MCF 10A (cell line): Measurements from ENCODE around the gene RIPK4. TPM values are rescaled to one million over a fixed set of nuclear protein-coding genes. Genes with fewer than 3 reads are reported as not detected.

Experiments
- BruUV-seq: library from RNA; stranded (reverse); fragments of 400-500 nt; replicated peaks from 2 replicates; lab custom pipeline; 2021; lab: Mats Ljungman, UMichigan
- CTCF ChIA-PET: fragments of 300-600 bp; sonication (Branson Sonifier 250); formaldehyde crosslinking; extraction: SDS; loops from one replicate; lab custom pipeline; 2021; ENCODE audit warnings: antibody characterized with exemption, inconsistent platforms; lab: Yijun Ruan, JAX
- POLR2A ChIA-PET: fragments of 300-600, 350-650 bp; sonication (Branson Sonifier 250); formaldehyde crosslinking; extraction: SDS; loops from one replicate; lab custom pipeline; 2020; ENCODE audit warnings: antibody characterized with exemption, inconsistent platforms; lab: Yijun Ruan, JAX
- DNase-seq: peaks from one replicate; pipeline ENCODE4 v3.0.0-alpha.2; 2018; ENCODE audit not compliant: unreplicated experiment
- H3K27ac Mint-ChIP-seq: one replicate; pipeline ENCODE4 v1.8.0; 2022; ENCODE audit warnings: mild to moderate bottlenecking, low read depth, mixed read lengths; ENCODE audit not compliant: unreplicated experiment
- H3K27me3 Mint-ChIP-seq: one replicate; pipeline ENCODE4 v1.8.0; 2022; ENCODE audit warnings: mixed read lengths; ENCODE audit not compliant: insufficient read depth, unreplicated experiment
- H3K36me3 Mint-ChIP-seq: one replicate; pipeline ENCODE4 v1.8.0; 2022; ENCODE audit warnings: mild to moderate bottlenecking, moderate library complexity, mixed read lengths; ENCODE audit not compliant: insufficient read depth, unreplicated experiment
- H3K4me1 Mint-ChIP-seq: one replicate; pipeline ENCODE4 v1.8.0; 2022; ENCODE audit warnings: mixed read lengths; ENCODE audit not compliant: insufficient read depth, unreplicated experiment
- H3K4me3 Mint-ChIP-seq: one replicate; pipeline ENCODE4 v1.8.0; 2022; ENCODE audit warnings: mild to moderate bottlenecking, moderate library complexity, mixed read lengths; ENCODE audit not compliant: unreplicated experiment
- H3K9me3 Mint-ChIP-seq: one replicate; pipeline ENCODE4 v1.8.0; 2022; ENCODE audit warnings: mixed read lengths; ENCODE audit not compliant: unreplicated experiment
- intact Hi-C: fragments of 100-400 bp; cut with micrococcal nuclease; formaldehyde crosslinking; loops from 2 replicates; pipeline ENCODE4 v1.14.1; 2022
- total RNA-seq: library from RNA; stranded (reverse); gene quantifications from 2 replicates; pipeline ENCODE4 v1.2.3, GENCODE V29; 2022
- TF ChIP-seq, protein P1 (sequence below): fragments of 200-600 bp; IDR thresholded peaks from one replicate; pipeline ENCODE4 v1.8.0; 2022; ENCODE audit warnings: antibody characterized with exemption, mild to moderate bottlenecking; ENCODE audit not compliant: unreplicated experiment

RIPK4 gene
- total RNA-seq, 1 experiment from 2014 or later = 22.3 TPM

GRCh38 chr21:41746744-41747006, 20.2 kb downstream of the RIPK4 start:
- intact Hi-C loops = no loop called here
- ChIA-PET POLR2A (interaction anchor here (0.8 to 1.3 kb wide), 2 partner anchors 9 to 17 kb away, joined by 4 to 5 read pairs; no protein-coding TSS in a partner anchor), CTCF (interaction anchor here (4.5 kb wide), 1 partner anchor 134 kb away, joined by 20 read pairs; no protein-coding TSS in a partner anchor)
- Mint-ChIP-seq H3K27me3 (no peaks in the 10 kb centered on the region), H3K27ac (no peak overlapping the region), H3K9me3 (no peaks in the 10 kb centered on the region), H3K4me1 (peaks cover 8% of the 10 kb centered on the region), H3K4me3 (no peak overlapping the region), H3K36me3 (peaks cover 97% of the 10 kb centered on the region)
- TF ChIP-seq, protein P1, sequence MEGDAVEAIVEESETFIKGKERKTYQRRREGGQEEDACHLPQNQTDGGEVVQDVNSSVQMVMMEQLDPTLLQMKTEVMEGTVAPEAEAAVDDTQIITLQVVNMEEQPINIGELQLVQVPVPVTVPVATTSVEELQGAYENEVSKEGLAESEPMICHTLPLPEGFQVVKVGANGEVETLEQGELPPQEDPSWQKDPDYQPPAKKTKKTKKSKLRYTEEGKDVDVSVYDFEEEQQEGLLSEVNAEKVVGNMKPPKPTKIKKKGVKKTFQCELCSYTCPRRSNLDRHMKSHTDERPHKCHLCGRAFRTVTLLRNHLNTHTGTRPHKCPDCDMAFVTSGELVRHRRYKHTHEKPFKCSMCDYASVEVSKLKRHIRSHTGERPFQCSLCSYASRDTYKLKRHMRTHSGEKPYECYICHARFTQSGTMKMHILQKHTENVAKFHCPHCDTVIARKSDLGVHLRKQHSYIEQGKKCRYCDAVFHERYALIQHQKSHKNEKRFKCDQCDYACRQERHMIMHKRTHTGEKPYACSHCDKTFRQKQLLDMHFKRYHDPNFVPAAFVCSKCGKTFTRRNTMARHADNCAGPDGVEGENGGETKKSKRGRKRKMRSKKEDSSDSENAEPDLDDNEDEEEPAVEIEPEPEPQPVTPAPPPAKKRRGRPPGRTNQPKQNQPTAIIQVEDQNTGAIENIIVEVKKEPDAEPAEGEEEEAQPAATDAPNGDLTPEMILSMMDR = no peak
- DNase-seq = no peak
- no TSS peak for BruUV-seq

GRCh38 chr21:41745971-41746743, 20.7 kb downstream of the RIPK4 start:
- intact Hi-C loops = no loop called here
- H3K9me3 Mint-ChIP-seq = no peaks in the 10 kb centered on the region
- peaks cover 3% of the 10 kb centered on the region for H3K4me1 Mint-ChIP-seq
- H3K27ac Mint-ChIP-seq = no peak overlapping the region
- ChIA-PET CTCF (interaction anchor here (4.5 kb wide), 1 partner anchor 134 kb away, joined by 20 read pairs; no protein-coding TSS in a partner anchor), POLR2A (interaction anchor here (0.6 to 1.4 kb wide), 5 partner anchors 17 to 116 kb away, joined by 4 to 5 read pairs (median 4); no protein-coding TSS in a partner anchor)
- no peak for DNase-seq
- H3K36me3 Mint-ChIP-seq = peaks cover 97% of the 10 kb centered on the region
- TF ChIP-seq, protein P1 = no peak
- no peak overlapping the region for H3K4me3 Mint-ChIP-seq
- H3K27me3 Mint-ChIP-seq = no peaks in the 10 kb centered on the region
- BruUV-seq = no TSS peak

DNA sequence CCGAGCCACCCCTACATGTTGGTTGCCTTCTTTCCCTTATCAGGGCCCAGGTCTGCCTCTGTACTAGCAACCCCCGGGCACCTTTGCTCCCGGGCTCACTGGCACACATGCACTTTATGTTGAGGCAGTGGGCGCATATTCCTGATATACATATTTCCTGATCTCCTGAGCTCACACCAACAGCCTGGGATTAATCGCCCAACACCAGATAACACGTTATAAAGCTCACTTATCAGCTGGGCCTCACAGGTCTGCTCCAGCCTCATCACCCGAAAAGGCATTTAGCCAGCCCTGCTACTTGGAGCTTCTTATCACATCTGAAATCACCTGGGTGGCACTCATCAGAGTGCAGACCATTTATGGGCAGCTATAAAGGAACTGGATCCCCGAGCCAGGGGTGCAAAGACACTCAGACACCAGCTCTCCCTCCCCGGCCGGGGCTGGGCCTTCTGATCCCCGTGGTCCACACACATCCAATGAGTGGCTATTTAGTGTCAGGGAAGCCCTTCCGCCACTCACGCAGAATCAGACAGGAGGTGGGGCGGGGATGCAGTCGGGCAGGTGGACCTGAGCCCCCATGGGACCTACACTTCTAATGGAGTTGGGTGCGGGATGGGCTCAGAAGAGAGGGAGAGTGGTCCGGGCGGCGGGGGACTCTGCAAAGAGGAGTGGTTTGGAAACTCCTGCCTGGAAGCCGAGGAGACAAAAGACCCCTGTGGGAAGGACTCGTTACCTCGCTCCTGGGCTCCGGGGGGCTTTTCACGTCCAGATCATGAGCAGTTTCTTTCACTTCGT, 21.6 kb downstream of the RIPK4 start:
- Mint-ChIP-seq H3K4me1 (no peaks in the 10 kb centered on the region), H3K27ac (no peak overlapping the region), H3K27me3 (no peaks in the 10 kb centered on the region), H3K36me3 (peaks cover 94% of the 10 kb centered on the region), H3K4me3 (no peak overlapping the region), H3K9me3 (no peaks in the 10 kb centered on the region)
- DNase-seq = no peak
- TF ChIP-seq, protein P1 = no peak
- no TSS peak for BruUV-seq
- intact Hi-C loops = no loop called here
- POLR2A ChIA-PET = interaction anchor here (0.9 to 1.4 kb wide), 4 partner anchors 12 to 115 kb away, joined by 3 to 5 read pairs (median 4); no protein-coding TSS in a partner anchor
- CTCF ChIA-PET = no interaction called here
